LNCAP (cell line): ENCODE results near the gene INTS3.

Experiments used
- CTCF ChIP-seq: fragments of 450-650 bp; IDR thresholded peaks from 2 replicates; pipeline ENCODE4 v1.5.1; 2017; ENCODE audit warnings: mild to moderate bottlenecking

INTS3 gene

GRCh38 chr1:153742411-153743142 lies 14.7 kb downstream of the INTS3 start:
- no peak for TF ChIP-seq CTCF

GRCh38 chr1:153745417-153745816 lies 17.6 kb downstream of the INTS3 start:
- no peak for TF ChIP-seq CTCF

- TF ChIP-seq CTCF: no peak
These were observed 18.3 kb downstream of the INTS3 start for GRCh38 chr1:153746174-153746573.

GRCh38 chr1:153748903-153749302 lies 21.1 kb downstream of the INTS3 start:
- no peak for TF ChIP-seq CTCF

- peak; percentile 99 for TF ChIP-seq CTCF
These were observed 21.7 kb downstream of the INTS3 start for GRCh38 chr1:153749408-153750005.

- no peak for TF ChIP-seq CTCF
These were observed 22.5 kb downstream of the INTS3 start for GRCh38 chr1:153750026-153750995.

- no peak for TF ChIP-seq CTCF
These were observed 24.2 kb downstream of the INTS3 start for GRCh38 chr1:153752072-153752471.
